IPS-NIHi11 (cell line): ENCODE results near the gene DUSP9.
"Not testable (repeated sequence)": the region's sequence is repeated elsewhere in the genome, so short reads cannot be mapped to it uniquely, and the experiment has no call there.

Experiments used
- DNase-seq: peaks from one replicate; pipeline ENCODE4 v3.0.0; 2012; ENCODE audit warnings: mixed read lengths, low spot score

Gene DUSP9

GRCh38 chrX:153692611-153693156, 45.7 kb downstream of the DUSP9 start:
- DNase-seq, result no peak

- DNase-seq, result no peak
Measured at GRCh38 chrX:153693216-153694086, 46.4 kb downstream of the DUSP9 start.

- not testable (repeated sequence) for DNase-seq
Measured at GRCh38 chrX:153694256-153694655, 47.3 kb downstream of the DUSP9 start.

- no peak for DNase-seq
Measured at GRCh38 chrX:153694687-153695270, 47.8 kb downstream of the DUSP9 start.

- DNase-seq, result no peak
Measured at GRCh38 chrX:153696100-153696499, 49.1 kb downstream of the DUSP9 start.

- DNase-seq, result not testable (repeated sequence)
Measured at GRCh38 chrX:153696538-153696937, 49.5 kb downstream of the DUSP9 start.

- not testable (repeated sequence) for DNase-seq
Measured at GRCh38 chrX:153696986-153697722, 50.2 kb downstream of the DUSP9 start.

- no peak for DNase-seq
Measured at GRCh38 chrX:153697924-153698865, 51.2 kb downstream of the DUSP9 start.

GRCh38 chrX:153699210-153699783, 52.3 kb downstream of the DUSP9 start:
- DNase-seq, result not testable (repeated sequence)

- not testable (repeated sequence) for DNase-seq
Measured at GRCh38 chrX:153699784-153700371, 52.9 kb downstream of the DUSP9 start.

GRCh38 chrX:153700376-153700945, 53.5 kb downstream of the DUSP9 start:
- DNase-seq, result no peak
